Neural cell (in vitro differentiated cells): ENCODE results near the gene NRF1. TPM values are rescaled to one million over a fixed set of nuclear protein-coding genes. Genes with fewer than 3 reads are reported as not detected.

Source experiments
- H2AFZ ChIP-seq: fragments of 200-600, 300-800 bp; sonication (generic), shearing (Covaris generic); 2 replicates; pipeline ENCODE4 v1.6.0; 2014; ENCODE audit warnings: low read depth, mild to moderate bottlenecking, antibody characterized with exemption, low read length, moderate library complexity
- H3F3A ChIP-seq: fragments of 200-600 bp; shearing (Covaris generic); 2 replicates; pipeline ENCODE4 v1.6.1; 2016; ENCODE audit warnings: mild to moderate bottlenecking, moderate library complexity, mixed read lengths, antibody characterized with exemption, low read length; ENCODE audit not compliant: insufficient read depth, poor library complexity, severe bottlenecking
- H3K27ac ChIP-seq: fragments of 200-600, 300-800 bp; sonication (generic), shearing (Covaris generic); 2 replicates; pipeline ENCODE4 v1.5.1; 2014; ENCODE audit warnings: mild to moderate bottlenecking, low read length, moderate library complexity
- H3K27me3 ChIP-seq: fragments of 300-800, 200-600 bp; sonication (generic), shearing (Covaris generic); 2 replicates; pipeline ENCODE4 v1.6.0; 2014; ENCODE audit warnings: mild to moderate bottlenecking, low read depth, low read length, moderate library complexity; ENCODE audit not compliant: insufficient read depth
- H3K36me3 ChIP-seq: fragments of 300-800, 200-600 bp; sonication (generic), shearing (Covaris generic); 2 replicates; pipeline ENCODE4 v1.5.1; 2014; ENCODE audit warnings: mild to moderate bottlenecking, antibody characterized with exemption, low read length, moderate library complexity; ENCODE audit not compliant: insufficient read depth
- H3K4me2 ChIP-seq: fragments of 300-800, 200-600 bp; sonication (generic), shearing (Covaris generic); 2 replicates; pipeline ENCODE4 v1.6.0; 2014; ENCODE audit warnings: mild to moderate bottlenecking, low read length
- H3K4me3 ChIP-seq: fragments of 300-800, 200-600 bp; sonication (generic), shearing (Covaris generic); 2 replicates; pipeline ENCODE4 v1.5.1; 2014; ENCODE audit warnings: mild to moderate bottlenecking, low read length, moderate library complexity
- H3K79me2 ChIP-seq: fragments of 200-600 bp; shearing (Covaris generic); replicated peaks from 2 replicates; pipeline ENCODE4 v1.6.0; 2014; ENCODE audit warnings: mild to moderate bottlenecking, low read length, moderate library complexity; ENCODE audit not compliant: insufficient read depth
- H3K9ac ChIP-seq: fragments of 300-800, 200-600 bp; sonication (generic), shearing (Covaris generic); 2 replicates; pipeline ENCODE4 v1.6.1; 2016; ENCODE audit warnings: mild to moderate bottlenecking, low read length, mixed read lengths
- H3K9me2 ChIP-seq: fragments of 200-600 bp; shearing (Covaris generic); 2 replicates; pipeline ENCODE4 v1.6.1; 2016; ENCODE audit warnings: mild to moderate bottlenecking, low read length, mixed read lengths; ENCODE audit not compliant: insufficient read depth
- H3K9me3 ChIP-seq: fragments of 200-600, 300-800 bp; sonication (generic), shearing (Covaris generic); 2 replicates; pipeline ENCODE4 v1.6.1; 2016; ENCODE audit warnings: mild to moderate bottlenecking, mixed run types, low read length, moderate library complexity, mixed read lengths
- H4K20me1 ChIP-seq: fragments of 200-600 bp; shearing (Covaris generic); 2 replicates; pipeline ENCODE4 v1.6.1; 2016; ENCODE audit warnings: mild to moderate bottlenecking, mixed run types; ENCODE audit not compliant: insufficient read depth
- EP300 ChIP-seq: fragments of 450-650 bp; conservative IDR thresholded peaks from 2 replicates; pipeline ENCODE4 v1.6.1; 2014; ENCODE audit warnings: antibody characterized with exemption, mild to moderate bottlenecking, moderate library complexity; ENCODE audit not compliant: poor library complexity, severe bottlenecking
- EZH2 ChIP-seq: fragments of 200-600, 300-800 bp; shearing (Covaris generic), sonication (generic); IDR thresholded peaks from 2 replicates; pipeline ENCODE4 v1.6.1; 2014; ENCODE audit warnings: antibody characterized with exemption, low read length, borderline replicate concordance, mild to moderate bottlenecking; ENCODE audit not compliant: insufficient read depth, poor library complexity, severe bottlenecking
- MXI1 ChIP-seq: fragments of 450-650 bp; conservative IDR thresholded peaks from 2 replicates; pipeline ENCODE4 v1.6.1; 2014; ENCODE audit warnings: antibody characterized with exemption, mild to moderate bottlenecking; ENCODE audit not compliant: poor library complexity, severe bottlenecking
- POLR2AphosphoS5 ChIP-seq: IDR thresholded peaks from 2 replicates; pipeline ENCODE4 v1.6.1; 2012
- SMC3 ChIP-seq: fragments of 450-650 bp; conservative IDR thresholded peaks from 2 replicates; pipeline ENCODE4 v1.6.1; 2014; ENCODE audit warnings: antibody characterized with exemption, mild to moderate bottlenecking, moderate library complexity; ENCODE audit not compliant: poor library complexity
- TAF1 ChIP-seq: IDR thresholded peaks from 2 replicates; pipeline ENCODE4 v1.6.1; 2012; ENCODE audit warnings: low read depth
- polyA plus RNA-seq: library from polyadenylated mRNA; depleted of rRNA; stranded (reverse); fragments of >200 nt; gene quantifications from 2 replicates; pipeline ENCODE4 v1.2.3, GENCODE V29; 2014
- TF ChIP-seq, protein P1 (sequence below): fragments of 450-650 bp; IDR thresholded peaks from 2 replicates; pipeline ENCODE4 v1.5.1; 2014; ENCODE audit warnings: antibody characterized with exemption, mild to moderate bottlenecking, moderate library complexity; ENCODE audit not compliant: poor library complexity, severe bottlenecking
- TF ChIP-seq, protein P2 (sequence below): IDR thresholded peaks from 2 replicates; pipeline ENCODE4 v1.6.1; 2012; ENCODE audit warnings: borderline replicate concordance

NRF1 gene
- polyA plus RNA-seq, 1 donor from 2014 or later, result 13.2 TPM

DNA sequence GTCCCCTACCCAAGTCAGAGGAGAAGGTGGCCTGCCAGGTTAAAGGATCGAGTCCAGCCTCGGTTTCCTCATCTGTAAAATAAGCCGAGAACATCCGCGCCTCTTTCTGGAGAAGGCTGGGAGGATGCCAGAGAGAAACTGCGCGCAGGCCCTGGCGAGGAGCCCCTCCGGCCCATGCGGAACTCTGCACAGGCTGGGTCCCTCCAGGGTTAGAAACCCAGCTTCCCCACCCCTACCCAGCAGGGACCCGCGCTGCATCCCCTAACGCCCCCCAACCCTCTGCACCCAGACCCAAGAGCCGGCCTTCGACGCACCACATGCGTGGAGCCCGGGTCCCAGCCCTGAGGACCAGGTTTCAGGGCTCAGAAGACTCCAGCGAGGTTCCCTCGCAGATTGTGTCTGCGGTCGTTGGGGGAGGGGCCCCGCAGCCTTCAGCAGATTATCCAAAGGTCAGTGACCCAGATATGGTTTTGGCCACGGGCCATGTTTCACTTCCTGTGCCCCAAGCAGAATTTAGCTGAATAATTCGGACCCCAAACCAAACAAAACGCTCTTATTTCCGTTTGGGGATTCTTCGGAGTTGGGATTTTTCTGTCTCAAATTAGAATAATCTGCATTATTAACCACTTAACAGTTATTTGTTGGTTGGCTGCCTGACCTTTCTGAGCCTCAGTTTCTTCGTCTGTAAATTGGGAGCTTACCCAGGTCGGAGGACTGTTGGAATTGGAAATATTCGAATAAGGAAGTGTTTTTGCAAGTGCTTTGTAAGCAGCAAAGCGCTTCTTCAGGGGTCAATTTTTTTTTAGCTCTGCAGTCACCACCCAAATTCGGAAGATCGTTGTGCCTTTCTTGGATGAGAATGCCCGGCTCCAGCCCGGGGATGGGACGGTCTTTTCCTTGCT lies 173.5 kb downstream of the NRF1 start:
- TF ChIP-seq EZH2, result no peak
- no peak for TF ChIP-seq EP300
- peak; percentile 21 for TF ChIP-seq POLR2AphosphoS5
- TF ChIP-seq SMC3, result no peak
- TF ChIP-seq TAF1, result no peak
- peak overlapping the region; percentile 49 for H3K4me3 ChIP-seq
- no peaks in the 10 kb centered on the region for H3K79me2 ChIP-seq
- no peaks in the 10 kb centered on the region for H3K9me2 ChIP-seq
- H3F3A ChIP-seq, result no peaks in the 10 kb centered on the region
- H3K4me2 ChIP-seq, result no peak overlapping the region
- H2AFZ ChIP-seq, result no peak overlapping the region
- no peaks in the 10 kb centered on the region for H4K20me1 ChIP-seq
- H3K9ac ChIP-seq, result no peak overlapping the region
- no peak overlapping the region for H3K27ac ChIP-seq
- no peaks in the 10 kb centered on the region for H3K36me3 ChIP-seq
- peaks cover 4% of the 10 kb centered on the region for H3K9me3 ChIP-seq
- H3K27me3 ChIP-seq, result peaks cover 77% of the 10 kb centered on the region

DNA sequence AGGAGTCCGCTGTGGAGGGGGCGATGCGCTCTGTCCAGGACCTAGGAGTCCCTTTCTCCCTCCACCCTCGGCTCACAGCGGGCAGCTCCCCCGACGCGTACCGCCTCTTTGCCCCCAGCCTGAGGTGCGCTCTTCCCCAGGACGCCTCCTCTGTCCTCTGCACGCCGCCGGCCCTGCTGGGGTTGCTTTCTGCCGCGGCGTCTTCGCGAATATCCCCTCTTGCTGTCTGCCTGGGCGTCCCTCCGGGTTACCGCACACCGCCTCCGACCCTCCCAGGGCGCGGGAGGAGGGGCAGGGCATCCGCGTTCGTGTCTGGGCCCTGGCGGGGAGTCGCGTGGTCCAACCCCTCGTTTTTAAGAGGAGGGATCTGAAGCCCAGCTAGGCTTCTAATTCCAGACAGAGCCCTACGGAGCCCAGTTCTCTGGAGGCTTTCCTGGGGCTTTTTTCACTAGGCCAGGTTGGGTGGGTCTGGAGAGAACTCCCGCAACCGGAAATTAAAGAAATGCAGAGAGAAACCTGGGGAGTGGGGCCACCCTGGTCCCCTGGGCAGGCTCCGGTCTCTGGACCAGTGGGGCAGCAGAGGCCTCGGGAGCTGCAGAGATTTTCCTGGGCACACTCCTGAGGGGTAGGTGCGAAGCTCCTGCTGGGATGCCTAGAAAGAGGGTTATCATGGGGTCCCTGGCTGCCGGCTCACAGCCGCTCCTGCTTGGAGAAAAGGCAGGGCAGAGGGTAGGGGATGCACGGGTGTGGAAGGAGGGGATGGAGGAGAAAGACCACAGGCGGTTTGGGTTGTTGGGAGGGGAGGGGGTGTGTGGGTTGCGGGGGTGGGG lies 174.4 kb downstream of the NRF1 start:
- H2AFZ ChIP-seq, result no peak overlapping the region
- no peak overlapping the region for H3K4me2 ChIP-seq

DNA sequence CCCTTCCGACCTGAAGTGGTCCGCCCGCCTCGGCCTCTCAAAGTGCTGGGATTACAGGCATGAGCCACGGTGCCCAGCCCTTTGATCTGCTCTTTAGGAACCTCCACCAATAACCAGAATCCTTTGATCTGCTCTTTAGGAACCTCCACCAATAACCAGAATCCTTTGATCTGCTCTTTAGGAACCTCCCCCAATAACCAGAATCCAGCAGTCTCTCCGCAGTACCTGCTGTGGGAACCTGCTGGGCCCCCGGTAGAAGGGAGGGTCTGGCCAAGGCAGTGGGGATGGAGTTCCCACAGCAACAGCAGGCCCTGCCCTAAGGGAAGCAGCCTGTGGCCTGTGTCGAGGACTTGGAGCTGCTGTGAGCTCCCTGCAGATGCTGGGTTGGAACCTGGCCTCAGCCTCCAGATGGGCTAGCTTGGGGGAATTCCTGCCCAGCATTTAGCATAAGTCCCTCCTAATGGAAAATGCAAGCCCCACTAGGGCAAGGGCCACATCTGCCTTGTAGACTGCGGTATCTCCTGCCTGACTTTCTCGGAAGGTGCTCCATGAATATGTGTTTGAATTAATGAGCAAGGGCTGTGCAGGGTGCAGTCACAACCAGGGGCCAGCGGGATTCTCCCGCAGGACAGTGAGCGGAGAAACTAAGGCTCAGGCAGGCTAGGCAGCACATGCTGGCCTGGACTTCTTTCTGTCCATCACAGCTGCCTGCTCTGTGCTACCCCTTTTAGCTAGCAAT lies 175.5 kb downstream of the NRF1 start:
- Histone ChIP-seq H3K9ac (no peak overlapping the region), H3K4me2 (no peak overlapping the region), H4K20me1 (no peaks in the 10 kb centered on the region), H3K79me2 (no peaks in the 10 kb centered on the region), H3K36me3 (no peaks in the 10 kb centered on the region), H3F3A (no peaks in the 10 kb centered on the region), H2AFZ (no peak overlapping the region), H3K4me3 (no peak overlapping the region), H3K9me2 (no peaks in the 10 kb centered on the region), H3K27ac (no peak overlapping the region), H3K27me3 (peaks cover 57% of the 10 kb centered on the region), H3K9me3 (peaks cover 4% of the 10 kb centered on the region)
- TF ChIP-seq POLR2AphosphoS5 (no peak), TAF1 (no peak), EZH2 (no peak), EP300 (no peak)
- TF ChIP-seq, protein P1, sequence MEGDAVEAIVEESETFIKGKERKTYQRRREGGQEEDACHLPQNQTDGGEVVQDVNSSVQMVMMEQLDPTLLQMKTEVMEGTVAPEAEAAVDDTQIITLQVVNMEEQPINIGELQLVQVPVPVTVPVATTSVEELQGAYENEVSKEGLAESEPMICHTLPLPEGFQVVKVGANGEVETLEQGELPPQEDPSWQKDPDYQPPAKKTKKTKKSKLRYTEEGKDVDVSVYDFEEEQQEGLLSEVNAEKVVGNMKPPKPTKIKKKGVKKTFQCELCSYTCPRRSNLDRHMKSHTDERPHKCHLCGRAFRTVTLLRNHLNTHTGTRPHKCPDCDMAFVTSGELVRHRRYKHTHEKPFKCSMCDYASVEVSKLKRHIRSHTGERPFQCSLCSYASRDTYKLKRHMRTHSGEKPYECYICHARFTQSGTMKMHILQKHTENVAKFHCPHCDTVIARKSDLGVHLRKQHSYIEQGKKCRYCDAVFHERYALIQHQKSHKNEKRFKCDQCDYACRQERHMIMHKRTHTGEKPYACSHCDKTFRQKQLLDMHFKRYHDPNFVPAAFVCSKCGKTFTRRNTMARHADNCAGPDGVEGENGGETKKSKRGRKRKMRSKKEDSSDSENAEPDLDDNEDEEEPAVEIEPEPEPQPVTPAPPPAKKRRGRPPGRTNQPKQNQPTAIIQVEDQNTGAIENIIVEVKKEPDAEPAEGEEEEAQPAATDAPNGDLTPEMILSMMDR, result no peak
- TF ChIP-seq, protein P2, sequence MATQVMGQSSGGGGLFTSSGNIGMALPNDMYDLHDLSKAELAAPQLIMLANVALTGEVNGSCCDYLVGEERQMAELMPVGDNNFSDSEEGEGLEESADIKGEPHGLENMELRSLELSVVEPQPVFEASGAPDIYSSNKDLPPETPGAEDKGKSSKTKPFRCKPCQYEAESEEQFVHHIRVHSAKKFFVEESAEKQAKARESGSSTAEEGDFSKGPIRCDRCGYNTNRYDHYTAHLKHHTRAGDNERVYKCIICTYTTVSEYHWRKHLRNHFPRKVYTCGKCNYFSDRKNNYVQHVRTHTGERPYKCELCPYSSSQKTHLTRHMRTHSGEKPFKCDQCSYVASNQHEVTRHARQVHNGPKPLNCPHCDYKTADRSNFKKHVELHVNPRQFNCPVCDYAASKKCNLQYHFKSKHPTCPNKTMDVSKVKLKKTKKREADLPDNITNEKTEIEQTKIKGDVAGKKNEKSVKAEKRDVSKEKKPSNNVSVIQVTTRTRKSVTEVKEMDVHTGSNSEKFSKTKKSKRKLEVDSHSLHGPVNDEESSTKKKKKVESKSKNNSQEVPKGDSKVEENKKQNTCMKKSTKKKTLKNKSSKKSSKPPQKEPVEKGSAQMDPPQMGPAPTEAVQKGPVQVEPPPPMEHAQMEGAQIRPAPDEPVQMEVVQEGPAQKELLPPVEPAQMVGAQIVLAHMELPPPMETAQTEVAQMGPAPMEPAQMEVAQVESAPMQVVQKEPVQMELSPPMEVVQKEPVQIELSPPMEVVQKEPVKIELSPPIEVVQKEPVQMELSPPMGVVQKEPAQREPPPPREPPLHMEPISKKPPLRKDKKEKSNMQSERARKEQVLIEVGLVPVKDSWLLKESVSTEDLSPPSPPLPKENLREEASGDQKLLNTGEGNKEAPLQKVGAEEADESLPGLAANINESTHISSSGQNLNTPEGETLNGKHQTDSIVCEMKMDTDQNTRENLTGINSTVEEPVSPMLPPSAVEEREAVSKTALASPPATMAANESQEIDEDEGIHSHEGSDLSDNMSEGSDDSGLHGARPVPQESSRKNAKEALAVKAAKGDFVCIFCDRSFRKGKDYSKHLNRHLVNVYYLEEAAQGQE, result no peak

More for the DNA sequence above, 174.4 kb downstream of the NRF1 start:
- H3K27ac ChIP-seq, result no peak overlapping the region
- H3K4me3 ChIP-seq, result peak overlapping the region; percentile 49
- H3K79me2 ChIP-seq, result no peaks in the 10 kb centered on the region
- no peaks in the 10 kb centered on the region for H3K9me2 ChIP-seq
- H3K9ac ChIP-seq, result no peak overlapping the region
- no peaks in the 10 kb centered on the region for H4K20me1 ChIP-seq
- H3K9me3 ChIP-seq, result peaks cover 4% of the 10 kb centered on the region
- H3K27me3 ChIP-seq, result peaks cover 68% of the 10 kb centered on the region
- H3K36me3 ChIP-seq, result no peaks in the 10 kb centered on the region
- H3F3A ChIP-seq, result no peaks in the 10 kb centered on the region
- TF ChIP-seq MXI1, result no peak
- peak; percentile 16 for TF ChIP-seq POLR2AphosphoS5
- no peak for TF ChIP-seq TAF1
- peak; percentile 92 for TF ChIP-seq EZH2
